H9 (cell line): Measurements from ENCODE around the gene OGFOD2. TPM values are rescaled to one million over a fixed set of nuclear protein-coding genes. Genes with fewer than 3 reads are reported as not detected.

Experiments used
- DNase-seq: peaks from one replicate; pipeline ENCODE4 v3.0.0-alpha.2; 2017
- H2AFZ ChIP-seq: one replicate; pipeline ENCODE4 v1.6.1; 2013; ENCODE audit warnings: mild to moderate bottlenecking, low read length, control low read depth, moderate library complexity
- H2AK5ac ChIP-seq: 2 replicates; pipeline ENCODE4 v1.6.1; 2013; ENCODE audit warnings: low read length, control low read depth, mixed read lengths; ENCODE audit not compliant: insufficient read length
- H2BK120ac ChIP-seq: one replicate; pipeline ENCODE4 v1.6.1; 2013; ENCODE audit warnings: low read depth, mild to moderate bottlenecking, low read length, control low read depth, inconsistent platforms; ENCODE audit not compliant: poor library complexity, severe bottlenecking
- H2BK12ac ChIP-seq: 2 replicates; pipeline ENCODE4 v1.6.1; 2013; ENCODE audit warnings: low read length, control low read depth, mixed read lengths, low read depth; ENCODE audit not compliant: insufficient read length
- H2BK15ac ChIP-seq: 2 replicates; pipeline ENCODE4 v1.6.1; 2013; ENCODE audit warnings: low read depth, low read length, control low read depth
- H2BK20ac ChIP-seq: one replicate; pipeline ENCODE4 v1.6.1; 2013; ENCODE audit warnings: low read depth, mild to moderate bottlenecking, low read length, control low read depth, inconsistent platforms; ENCODE audit not compliant: poor library complexity, severe bottlenecking
- H2BK5ac ChIP-seq: 2 replicates; pipeline ENCODE4 v1.6.1; 2013; ENCODE audit warnings: low read length, control low read depth, mixed read lengths; ENCODE audit not compliant: insufficient read length
- H3K14ac ChIP-seq: 2 replicates; pipeline ENCODE4 v1.6.1; 2013; ENCODE audit warnings: low read length, control low read depth; ENCODE audit not compliant: insufficient read depth
- H3K18ac ChIP-seq: 2 replicates; pipeline ENCODE4 v1.6.1; 2013; ENCODE audit warnings: low read depth, mild to moderate bottlenecking, mixed read lengths, low read length, control low read depth; ENCODE audit not compliant: insufficient read length
- H3K23ac ChIP-seq: 2 replicates; pipeline ENCODE4 v1.6.1; 2013; ENCODE audit warnings: low read length, control low read depth, mixed read lengths, low read depth; ENCODE audit not compliant: insufficient read length
- H3K23me2 ChIP-seq: 2 replicates; pipeline ENCODE4 v1.6.1; 2013; ENCODE audit warnings: low read depth, mild to moderate bottlenecking, mixed read lengths, low read length, control low read depth; ENCODE audit not compliant: insufficient read length, poor library complexity, severe bottlenecking
- H3K27ac ChIP-seq: 2 replicates; pipeline ENCODE4 v1.5.1; 2013; ENCODE audit warnings: low read length, control low read depth, mixed read lengths, low read depth; ENCODE audit not compliant: insufficient read length
- H3K27me3 ChIP-seq: 2 replicates; pipeline ENCODE4 v1.6.1; 2013; ENCODE audit warnings: low read length, control low read depth, inconsistent platforms; ENCODE audit not compliant: insufficient read depth
- H3K4ac ChIP-seq: 2 replicates; pipeline ENCODE4 v1.6.1; 2013; ENCODE audit warnings: low read depth, mild to moderate bottlenecking, control low read depth, inconsistent platforms, low read length, moderate library complexity
- H3K4me1 ChIP-seq: 2 replicates; pipeline ENCODE4 v1.6.1; 2013; ENCODE audit warnings: low read length, control low read depth, inconsistent platforms; ENCODE audit not compliant: insufficient read depth
- H3K4me2 ChIP-seq: 2 replicates; pipeline ENCODE4 v1.6.1; 2013; ENCODE audit warnings: low read length, control low read depth, mixed read lengths; ENCODE audit not compliant: insufficient read length, insufficient read depth
- H3K56ac ChIP-seq: 2 replicates; pipeline ENCODE4 v1.6.1; 2013; ENCODE audit warnings: low read depth, mild to moderate bottlenecking, mixed read lengths, low read length, control low read depth; ENCODE audit not compliant: insufficient read length
- H3K79me1 ChIP-seq: 2 replicates; pipeline ENCODE4 v1.6.1; 2013; ENCODE audit warnings: low read depth, mild to moderate bottlenecking, moderate library complexity, low read length, control low read depth, inconsistent platforms; ENCODE audit not compliant: insufficient read depth, poor library complexity, severe bottlenecking
- H3K79me2 ChIP-seq: 2 replicates; pipeline ENCODE4 v1.6.1; 2013; ENCODE audit warnings: low read length, control low read depth, inconsistent platforms; ENCODE audit not compliant: insufficient read depth
- H3K9ac ChIP-seq: 2 replicates; pipeline ENCODE4 v1.6.1; 2013; ENCODE audit warnings: low read length, control low read depth, mixed read lengths; ENCODE audit not compliant: insufficient read length; ENCODE audit errors: extremely low read depth
- H3K9me3 ChIP-seq: one replicate; pipeline ENCODE4 v1.6.1; 2013; ENCODE audit warnings: low read depth, low read length, inconsistent platforms; ENCODE audit not compliant: control insufficient read depth
- H3T11ph ChIP-seq: one replicate; pipeline ENCODE4 v1.6.1; 2013; ENCODE audit warnings: mild to moderate bottlenecking, low read length, control low read depth, inconsistent platforms
- H4K20me1 ChIP-seq: one replicate; pipeline ENCODE4 v1.6.1; 2013; ENCODE audit not compliant: control insufficient read depth, insufficient read length, insufficient read depth
- H4K5ac ChIP-seq: 2 replicates; pipeline ENCODE4 v1.6.1; 2013; ENCODE audit warnings: low read depth, mild to moderate bottlenecking, mixed read lengths, low read length, control low read depth; ENCODE audit not compliant: insufficient read length
- H4K8ac ChIP-seq: replicated peaks from 2 replicates; pipeline ENCODE4 v1.6.1; 2013; ENCODE audit warnings: low read length, control low read depth, mixed read lengths, low read depth; ENCODE audit not compliant: insufficient read length
- H4K91ac ChIP-seq: 2 replicates; pipeline ENCODE4 v1.6.1; 2013; ENCODE audit warnings: low read depth, mild to moderate bottlenecking, moderate library complexity, mixed read lengths, low read length, control low read depth; ENCODE audit not compliant: insufficient read length
- H3K27ac Mint-ChIP-seq, 3 experiments: 2 replicates in 2 of 3; 3 replicates in 1 of 3; pipeline ENCODE4 v1.8.0; 2020 to 2021; ENCODE audit warnings: mixed read lengths in 3 of 3, mild to moderate bottlenecking in 1 of 3, moderate library complexity in 1 of 3
- H3K27me3 Mint-ChIP-seq: 2 replicates; pipeline ENCODE4 v1.8.0; 2021; ENCODE audit warnings: low read depth, mild to moderate bottlenecking, moderate library complexity, mixed read lengths
- H3K36me3 Mint-ChIP-seq, 3 experiments: 2 replicates in 2 of 3; 3 replicates in 1 of 3; pipeline ENCODE4 v1.8.0; 2020 to 2021; ENCODE audit warnings: low read depth in 3 of 3, mixed read lengths in 3 of 3; ENCODE audit not compliant: insufficient read depth in 1 of 3
- H3K4me1 Mint-ChIP-seq, 2 experiments: 2 replicates each; pipeline ENCODE4 v1.8.0; 2020; ENCODE audit warnings: mixed read lengths in 2 of 2
- H3K4me3 Mint-ChIP-seq, 2 experiments: 2 replicates in 1 of 2; 3 replicates in 1 of 2; pipeline ENCODE4 v1.8.0; 2020 to 2021; ENCODE audit warnings: mild to moderate bottlenecking in 2 of 2, mixed read lengths in 2 of 2, moderate library complexity in 1 of 2
- H3K9me3 Mint-ChIP-seq, 2 experiments: 2 replicates in 1 of 2; 3 replicates in 1 of 2; pipeline ENCODE4 v1.8.0; 2020; ENCODE audit warnings: mild to moderate bottlenecking in 2 of 2, mixed read lengths in 2 of 2, moderate library complexity in 1 of 2
- CTCF ChIP-seq: fragments of 200-600 bp; sonication (generic); conservative IDR thresholded peaks from 3 replicates; pipeline ENCODE4 v1.8.0; 2021; ENCODE audit warnings: antibody characterized with exemption, mild to moderate bottlenecking
- WGBS: extraction: QIAGEN DNeasy Blood & Tissue Kit; methylation state at CpG from one replicate; pipeline ENCODE4 v1.1.7; 2013; ENCODE audit warnings: missing lambda C conversion rate, low lambda C conversion rate, mixed read lengths; ENCODE audit not compliant: insufficient read length; ENCODE audit errors: extremely low coverage; 5-methylcytosine and 5-hydroxymethylcytosine counted together
- total RNA-seq: library from RNA; stranded (reverse); gene quantifications from 2 replicates; pipeline ENCODE4 v1.2.1, GENCODE V29; 2021

OGFOD2 gene
- total RNA-seq, 1 experiment from 2014 or later, result 14.7 TPM

- Histone ChIP-seq H3K27ac (no peak overlapping the region), H3K23ac (no peak overlapping the region), H3K18ac (no peak overlapping the region), H3K9ac (no peak overlapping the region), H3T11ph (no peak overlapping the region), H3K56ac (no peak overlapping the region), H3K79me2 (no peaks in the 10 kb centered on the region), H2BK12ac (no peak overlapping the region), H3K23me2 (peaks cover 6% of the 10 kb centered on the region), H4K91ac (no peak overlapping the region), H2BK120ac (no peak overlapping the region), H2AFZ (no peak overlapping the region), H3K79me1 (no peaks in the 10 kb centered on the region), H4K20me1 (no peaks in the 10 kb centered on the region), H4K5ac (no peak overlapping the region), H3K9me3 (no peaks in the 10 kb centered on the region), H3K27me3 (no peaks in the 10 kb centered on the region), H3K4me1 (no peaks in the 10 kb centered on the region), H2BK20ac (no peak overlapping the region), H4K8ac (no peak overlapping the region), H3K14ac (no peak overlapping the region; the same call in 1 of the 2 replicates), H3K4me2 (no peak overlapping the region), H3K4ac (no peak overlapping the region), H2BK5ac (no peak overlapping the region), H2AK5ac (no peak overlapping the region), H2BK15ac (no peak overlapping the region)
- Mint-ChIP-seq H3K4me3 (no peak overlapping the region), H3K27me3 (peaks cover 23% of the 10 kb centered on the region), H3K36me3 (0 out of 7 replicates have a peak, but pooled peaks cover 0 to 2% (median 0%) of the 10 kb centered on the region in 3 experiments), H3K27ac (no peak overlapping the region), H3K9me3 (no peaks in the 10 kb centered on the region), H3K4me1 (peaks cover 5 to 17% of the 10 kb centered on the region in 2 experiments)
- DNase-seq, result peak; percentile 26
- no peak for TF ChIP-seq CTCF
- WGBS, result no CpG with 5 or more reads among the region's 8 CpGs
Measured at GRCh38 chr12:122963941-122964265, 11.1 kb upstream of the OGFOD2 start.
